Esophagus (tissue), 2 donors: ENCODE results near the gene DYNC1H1. TPM values are rescaled to one million over a fixed set of nuclear protein-coding genes. Genes with fewer than 3 reads are reported as not detected.

Experiments used
- H3K27ac ChIP-seq, 2 donors: one replicate each; pipeline ENCODE4 v1.5.1; 2013; ENCODE audit warnings: low read depth in 2 of 2, mild to moderate bottlenecking in 2 of 2, inconsistent platforms in 1 of 2, low read length in 1 of 2, moderate library complexity in 1 of 2
- H3K27me3 ChIP-seq, 2 donors: one replicate each; pipeline ENCODE4 v1.6.1; 2013; ENCODE audit warnings: low read length in 2 of 2, control low read depth in 1 of 2, mild to moderate bottlenecking in 1 of 2; ENCODE audit not compliant: insufficient read depth in 2 of 2, control insufficient read depth in 1 of 2
- H3K36me3 ChIP-seq, 2 donors: one replicate each; pipeline ENCODE4 v1.6.1; 2013; ENCODE audit warnings: low read length in 1 of 2; ENCODE audit not compliant: control insufficient read depth in 2 of 2, insufficient read depth in 2 of 2
- H3K4me1 ChIP-seq, 2 donors: one replicate each; pipeline ENCODE4 v1.6.1; 2013; ENCODE audit warnings: low read length in 1 of 2; ENCODE audit not compliant: control insufficient read depth in 2 of 2, insufficient read depth in 2 of 2
- H3K4me3 ChIP-seq, 2 donors: one replicate each; pipeline ENCODE4 v1.5.1; 2013; ENCODE audit warnings: low read length in 2 of 2, mild to moderate bottlenecking in 2 of 2, low read depth in 1 of 2, moderate library complexity in 1 of 2
- H3K9me3 ChIP-seq, 2 donors: one replicate each; pipeline ENCODE4 v1.6.1; 2013; ENCODE audit warnings: mild to moderate bottlenecking in 2 of 2, low read depth in 1 of 2, low read length in 1 of 2, moderate library complexity in 1 of 2; ENCODE audit not compliant: control insufficient read depth in 2 of 2, insufficient read depth in 1 of 2
- WGBS, 2 donors: extraction: QIAGEN DNeasy Blood & Tissue Kit; methylation state at CpG; one replicate each; pipeline ENCODE4 v1.1.7; 2013; 5-methylcytosine and 5-hydroxymethylcytosine counted together
- polyA plus RNA-seq, 2 donors: library from polyadenylated mRNA; stranded (reverse); fragments of 200-250 nt; gene quantifications; one replicate each; pipeline ENCODE4 v1.2.3, GENCODE V29; 2013
- donor health status: healthy with polysubstance abuse.
- donor health status: Bipolar disorder and iron deficiency.

Gene DYNC1H1
- polyA plus RNA-seq, 2 donors = 115 to 116 TPM

DNA sequence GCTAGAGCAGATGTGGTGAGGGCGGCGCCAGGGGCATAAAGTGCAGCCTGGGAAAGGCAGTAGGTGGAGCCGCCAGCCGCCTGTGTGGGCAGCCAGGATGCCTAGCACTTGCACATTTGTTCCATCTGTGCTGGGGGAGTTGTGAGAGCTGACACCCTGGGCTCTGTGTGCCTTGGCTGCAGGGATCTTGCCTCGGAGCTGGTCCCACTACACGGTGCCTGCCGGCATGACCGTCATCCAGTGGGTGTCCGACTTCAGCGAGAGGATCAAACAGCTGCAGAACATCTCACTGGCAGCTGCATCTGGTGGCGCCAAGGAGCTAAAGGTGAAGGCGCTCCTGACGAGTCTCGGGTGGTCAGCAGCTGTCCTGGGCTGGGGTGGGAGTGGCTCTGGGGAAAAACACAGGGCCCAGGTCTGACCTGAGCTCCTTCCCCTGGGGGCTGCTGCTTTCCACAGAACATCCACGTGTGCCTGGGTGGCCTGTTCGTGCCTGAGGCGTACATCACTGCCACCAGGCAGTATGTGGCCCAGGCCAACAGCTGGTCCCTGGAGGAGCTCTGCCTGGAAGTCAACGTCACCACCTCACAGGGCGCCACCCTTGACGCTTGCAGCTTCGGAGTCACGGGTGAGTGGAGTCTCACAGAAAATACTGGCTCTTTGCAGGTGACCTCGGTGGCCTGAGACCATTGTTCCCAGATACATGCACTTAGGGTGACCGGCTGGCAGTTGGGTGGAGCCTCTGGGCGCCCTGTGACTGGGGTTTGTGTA is 85.1 kb downstream of the DYNC1H1 start:
- H3K27me3 ChIP-seq = no peaks in the 10 kb centered on the region
- no peak overlapping the region for H3K4me3 ChIP-seq
- peaks cover 20 to 45% of the 10 kb centered on the region in 2 donors for H3K36me3 ChIP-seq
- peaks cover 0 to 4% of the 10 kb centered on the region in 2 donors for H3K4me1 ChIP-seq
- no peak overlapping the region for H3K27ac ChIP-seq
- 82 to 86% methylated on average over 25 of the region's 25 CpGs for WGBS, 2 donors
- no peaks in the 10 kb centered on the region for H3K9me3 ChIP-seq

DNA sequence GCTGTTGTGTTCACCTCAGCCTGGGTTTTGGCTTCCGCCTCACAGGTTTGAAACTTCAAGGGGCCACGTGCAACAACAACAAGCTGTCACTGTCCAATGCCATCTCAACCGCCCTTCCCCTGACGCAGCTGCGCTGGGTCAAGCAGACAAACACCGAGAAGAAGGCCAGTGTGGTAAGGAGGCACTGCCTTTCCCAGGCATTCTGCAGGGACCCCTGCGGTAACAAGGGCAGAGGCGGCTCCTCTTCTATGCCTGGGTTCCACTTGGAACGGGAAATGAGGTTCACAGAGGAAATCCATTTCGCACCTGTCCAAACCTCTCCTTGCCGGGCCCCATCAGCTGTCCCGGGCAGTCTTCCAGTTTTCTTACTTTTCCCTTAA is 85.6 kb downstream of the DYNC1H1 start:
- Histone ChIP-seq H3K36me3 (peaks cover 18 to 41% of the 10 kb centered on the region in 2 donors), H3K27ac (no peak overlapping the region), H3K9me3 (no peaks in the 10 kb centered on the region), H3K4me1 (peaks cover 0 to 4% of the 10 kb centered on the region in 2 donors), H3K4me3 (no peak overlapping the region), H3K27me3 (no peaks in the 10 kb centered on the region)
- 80 to 81% methylated on average over 12 of the region's 12 CpGs for WGBS, 2 donors

DNA sequence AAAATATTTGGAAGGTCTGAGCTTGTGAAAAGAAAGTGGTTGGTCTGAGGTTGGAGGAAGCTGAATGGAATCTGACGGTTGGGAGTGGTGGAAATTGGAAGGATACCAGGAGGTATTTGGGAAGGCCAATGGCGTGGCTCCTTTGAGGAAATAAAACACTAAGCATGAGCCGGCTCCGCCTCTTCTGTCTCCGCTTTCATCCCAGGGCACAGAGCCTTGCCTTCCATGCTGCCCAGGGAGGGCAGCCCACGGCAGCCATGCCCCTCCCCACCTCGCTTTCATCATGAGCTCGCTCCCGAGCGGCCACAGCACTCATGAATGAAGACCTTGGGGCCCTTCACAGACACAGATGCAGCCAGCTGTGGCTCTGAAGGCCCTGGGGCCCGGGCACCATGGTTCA is 86.3 kb downstream of the DYNC1H1 start:
- Histone ChIP-seq H3K9me3 (no peaks in the 10 kb centered on the region), H3K27me3 (no peaks in the 10 kb centered on the region), H3K36me3 (peaks cover 18 to 41% of the 10 kb centered on the region in 2 donors), H3K4me1 (peaks cover 0 to 4% of the 10 kb centered on the region in 2 donors), H3K27ac (peak overlapping the region in 1 of 2 donors; percentile 35), H3K4me3 (no peak overlapping the region)
- WGBS, 2 donors = 64 to 71% methylated on average over 11 of the region's 11 CpGs

DNA sequence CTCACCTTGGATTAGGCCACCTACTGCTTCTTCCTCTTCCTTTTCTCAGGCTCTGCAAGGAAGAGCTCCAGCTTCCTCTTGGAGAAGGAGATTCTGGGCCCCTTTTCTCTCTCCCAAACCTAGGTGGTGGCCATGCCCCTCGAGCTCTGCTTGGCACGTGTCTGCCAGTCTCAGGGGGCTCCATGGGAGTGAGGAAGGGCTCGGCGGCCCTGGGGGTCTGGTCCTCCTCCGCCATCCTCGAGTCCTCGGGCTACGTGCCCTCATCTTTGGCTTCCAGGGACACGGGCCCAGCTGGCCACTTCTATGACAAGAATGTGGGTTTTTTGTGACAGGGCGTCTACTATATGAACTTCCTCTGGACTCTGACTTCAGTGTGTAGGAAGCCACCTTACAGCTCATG is 88.1 kb downstream of the DYNC1H1 start:
- peaks cover 0 to 3% of the 10 kb centered on the region in 2 donors for H3K4me1 ChIP-seq
- H3K27ac ChIP-seq = no peak overlapping the region
- H3K9me3 ChIP-seq = no peaks in the 10 kb centered on the region
- WGBS, 2 donors = 92 to 93% methylated on average over 10 of the region's 10 CpGs
- H3K36me3 ChIP-seq = peaks cover 18 to 41% of the 10 kb centered on the region in 2 donors
- H3K27me3 ChIP-seq = no peaks in the 10 kb centered on the region
- H3K4me3 ChIP-seq = no peak overlapping the region

DNA sequence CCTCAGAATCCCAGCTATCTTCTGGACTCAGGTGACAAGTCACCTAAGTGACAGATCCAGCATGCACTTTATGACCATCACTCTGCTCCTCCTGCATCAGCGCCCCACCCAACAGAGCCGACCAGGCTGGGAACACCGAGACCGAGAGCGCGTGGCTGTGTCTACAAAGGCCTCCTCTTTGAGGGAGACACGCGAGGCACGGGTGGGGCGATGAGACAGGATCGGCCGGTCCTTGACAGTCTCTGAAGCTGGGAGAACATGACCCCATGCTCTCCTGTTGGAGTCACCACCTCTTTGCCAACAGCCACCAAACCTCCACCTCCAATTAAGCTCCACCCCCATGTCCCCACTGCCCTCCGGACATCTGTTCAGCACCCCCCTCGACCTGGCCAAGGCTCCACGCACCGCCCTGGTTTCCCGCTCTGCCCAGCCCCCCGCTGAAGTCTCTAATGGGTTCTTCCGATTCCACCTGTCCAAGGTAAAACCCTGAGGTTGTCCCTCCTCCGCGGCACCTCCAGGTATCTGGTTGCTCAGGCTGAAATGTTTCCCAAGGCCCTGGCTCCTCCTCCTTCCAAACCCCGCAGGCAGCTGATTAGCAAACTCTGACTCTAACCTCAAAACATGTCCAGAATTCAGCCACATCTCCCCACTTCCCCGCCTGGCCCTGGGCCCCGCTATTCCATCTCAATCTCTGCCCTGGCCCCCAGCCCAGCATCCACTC is 91.0 kb downstream of the DYNC1H1 start:
- Histone ChIP-seq H3K4me3 (no peak overlapping the region), H3K27ac (peak overlapping the region in 1 of 2 donors; percentile 18), H3K4me1 (peaks cover 0 to 3% of the 10 kb centered on the region in 2 donors), H3K9me3 (no peaks in the 10 kb centered on the region), H3K27me3 (no peaks in the 10 kb centered on the region), H3K36me3 (peaks cover 0 to 13% of the 10 kb centered on the region in 2 donors)
- WGBS, 2 donors = 71 to 74% methylated on average over 24 of the region's 24 CpGs

DNA sequence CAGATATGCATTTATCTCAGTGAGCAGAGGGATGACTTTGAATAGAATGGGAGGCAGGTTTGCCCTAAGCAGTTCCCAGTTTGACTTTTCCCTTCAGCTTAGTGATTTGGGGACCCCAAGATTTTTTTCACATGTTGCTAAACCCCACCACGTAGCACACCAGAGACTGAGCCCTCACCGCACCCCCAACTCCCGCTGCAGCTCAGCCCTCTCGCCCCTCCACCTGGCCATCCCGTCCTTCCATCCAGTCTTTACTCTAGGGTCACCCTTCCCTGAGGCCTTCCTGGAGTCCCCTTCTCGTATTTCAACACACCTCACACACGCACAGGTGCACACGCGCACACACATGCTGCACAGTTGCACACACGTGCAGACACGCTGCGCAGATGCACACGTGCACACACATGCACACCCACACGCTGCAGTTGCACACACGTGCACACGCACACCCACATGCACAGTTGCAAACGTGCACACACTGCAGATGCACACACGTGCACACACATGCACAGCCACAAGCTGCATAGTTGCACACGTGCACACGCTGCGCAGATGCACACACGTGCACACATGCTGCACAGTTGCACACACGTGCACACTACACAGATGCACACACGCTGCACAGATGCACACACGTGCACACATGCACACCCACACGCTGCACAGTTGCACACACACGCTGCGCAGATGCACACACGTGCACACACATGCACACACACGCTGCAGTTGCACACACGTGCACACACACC is 92.5 kb downstream of the DYNC1H1 start:
- H3K36me3 ChIP-seq = peaks cover 0 to 6% of the 10 kb centered on the region in 2 donors
- no peak overlapping the region for H3K4me3 ChIP-seq
- peaks cover 0 to 3% of the 10 kb centered on the region in 2 donors for H3K4me1 ChIP-seq
- H3K9me3 ChIP-seq = no peaks in the 10 kb centered on the region
- WGBS, 2 donors = 85 to 87% methylated on average over 31 of the region's 31 CpGs
- H3K27ac ChIP-seq = no peak overlapping the region
- no peaks in the 10 kb centered on the region for H3K27me3 ChIP-seq

DNA sequence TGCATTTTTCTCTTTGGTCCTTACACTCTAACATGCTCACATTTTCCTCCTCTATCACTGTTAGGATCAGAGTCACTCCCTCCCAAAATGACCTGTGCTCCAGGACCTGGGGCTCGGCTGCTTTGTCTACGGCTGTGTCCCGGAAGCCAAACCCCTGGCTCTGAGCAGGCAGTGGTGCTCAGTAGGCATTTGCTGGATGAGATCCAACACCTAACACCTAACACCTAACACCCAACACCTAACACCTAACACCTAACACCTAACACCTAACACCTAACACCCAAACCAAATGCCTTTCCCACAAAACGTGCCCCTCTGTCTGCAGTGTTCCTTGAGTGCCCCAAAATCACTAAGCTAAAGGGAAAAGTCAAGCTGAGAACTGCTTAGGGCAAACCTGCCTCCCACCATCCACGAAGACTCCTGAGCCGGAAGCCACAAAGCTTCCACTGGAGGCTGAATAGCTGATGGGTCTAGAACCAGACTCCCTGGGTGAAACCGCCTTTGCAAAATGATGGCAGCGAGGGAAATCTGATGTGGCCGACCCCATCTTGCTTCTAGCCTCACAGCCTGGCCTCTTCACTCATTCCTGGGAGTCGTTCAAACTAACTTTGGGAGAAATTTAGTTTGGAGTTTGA is 93.2 kb downstream of the DYNC1H1 start:
- Histone ChIP-seq H3K27me3 (no peaks in the 10 kb centered on the region), H3K27ac (no peak overlapping the region), H3K36me3 (peaks cover 0 to 2% of the 10 kb centered on the region in 2 donors), H3K4me1 (peaks cover 0 to 3% of the 10 kb centered on the region in 2 donors), H3K4me3 (no peak overlapping the region), H3K9me3 (no peaks in the 10 kb centered on the region)
- WGBS, 2 donors = 57 to 60% methylated on average over 10 of the region's 10 CpGs

DNA sequence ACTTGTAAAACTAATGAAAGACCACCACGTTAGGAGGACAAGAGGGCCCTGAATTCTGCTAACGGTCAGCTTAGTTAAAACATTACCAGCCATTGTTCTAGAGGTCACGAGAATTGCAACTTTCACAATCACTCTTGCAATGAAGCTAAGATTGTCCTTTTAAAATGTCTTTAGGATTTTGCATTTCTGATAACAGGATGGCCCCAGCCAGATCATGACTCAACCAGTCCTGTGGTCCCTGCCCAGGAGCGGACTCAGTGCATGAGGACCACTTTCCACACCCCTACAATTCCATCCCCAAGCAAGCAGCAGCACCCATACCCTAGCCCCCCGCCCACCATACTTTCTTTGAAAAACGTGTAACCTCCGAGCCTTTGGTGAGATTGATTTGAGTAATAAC is 93.8 kb downstream of the DYNC1H1 start:
- Histone ChIP-seq H3K4me3 (no peak overlapping the region), H3K4me1 (peaks cover 0 to 3% of the 10 kb centered on the region in 2 donors), H3K27me3 (no peaks in the 10 kb centered on the region), H3K27ac (no peak overlapping the region), H3K9me3 (no peaks in the 10 kb centered on the region), H3K36me3 (no peaks in the 10 kb centered on the region)
- WGBS, 2 donors = 70 to 71% methylated on average over 7 of the region's 7 CpGs

DNA sequence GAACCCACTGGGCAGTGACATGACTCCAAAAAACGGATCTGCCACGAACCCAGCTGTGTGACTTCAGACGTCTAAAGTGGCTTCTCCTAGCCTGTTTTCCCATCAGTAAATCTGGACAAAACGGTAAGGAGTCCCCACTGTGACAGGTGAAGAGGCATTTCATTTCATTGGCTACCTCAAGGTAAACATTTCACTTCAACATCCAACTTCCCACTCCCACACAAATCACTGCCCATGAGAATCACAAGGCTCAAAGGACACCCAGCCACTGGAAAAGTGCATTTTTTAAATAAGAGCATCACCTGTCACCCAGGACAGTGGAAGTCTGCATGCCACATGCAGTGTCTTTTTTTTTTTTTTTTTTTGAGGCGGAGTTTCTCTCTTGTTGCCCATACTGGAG is 94.6 kb downstream of the DYNC1H1 start:
- WGBS, 2 donors = 61 to 65% methylated on average over 5 of the region's 5 CpGs
- no peaks in the 10 kb centered on the region for H3K27me3 ChIP-seq
- no peaks in the 10 kb centered on the region for H3K36me3 ChIP-seq
- no peaks in the 10 kb centered on the region for H3K9me3 ChIP-seq
- H3K27ac ChIP-seq = no peak overlapping the region
- no peak overlapping the region for H3K4me3 ChIP-seq
- H3K4me1 ChIP-seq = peaks cover 0 to 7% of the 10 kb centered on the region in 2 donors
